ENCODE measurements around the gene H2BK1.

H2BK1 gene

DNA sequence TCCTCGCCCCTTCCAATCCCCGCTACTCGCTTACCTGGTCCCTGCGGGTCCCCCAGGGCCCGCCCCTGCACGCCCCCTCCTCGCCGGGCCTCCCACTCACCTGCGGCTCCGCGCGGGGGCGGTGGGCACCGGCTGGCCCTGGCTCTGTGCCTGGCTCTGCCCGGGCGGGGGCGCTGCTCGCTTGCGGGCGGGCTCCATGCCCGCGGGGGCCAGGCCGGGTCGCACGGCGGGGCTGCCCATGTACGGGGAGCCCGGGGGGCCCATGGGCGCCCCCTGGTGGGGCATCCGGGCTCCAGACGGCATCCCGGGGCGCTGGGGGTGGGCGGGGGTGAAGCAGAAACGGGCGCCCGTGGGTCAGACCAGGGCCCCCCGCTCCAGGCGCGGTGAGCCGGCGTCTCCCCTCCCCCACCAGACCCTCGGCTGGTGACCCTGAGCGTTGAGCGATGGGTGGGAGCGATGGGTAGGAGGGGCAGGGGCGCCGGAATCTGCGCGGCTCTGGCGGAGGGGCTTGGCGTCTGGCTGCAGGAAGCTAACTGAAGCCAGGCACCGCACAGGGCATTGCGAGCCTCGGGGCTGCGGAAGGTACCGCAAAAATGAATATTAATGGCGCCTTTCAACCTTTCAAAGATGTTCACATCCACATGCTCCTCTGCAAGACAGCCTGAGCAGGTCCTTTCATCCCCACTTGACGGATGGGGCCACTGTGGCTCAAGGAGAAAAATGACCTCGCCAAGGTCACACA is 35.2 kb upstream of the H2BK1 start:
- DNase-seq (ENCODE audit: low read depth), result no peak

DNA sequence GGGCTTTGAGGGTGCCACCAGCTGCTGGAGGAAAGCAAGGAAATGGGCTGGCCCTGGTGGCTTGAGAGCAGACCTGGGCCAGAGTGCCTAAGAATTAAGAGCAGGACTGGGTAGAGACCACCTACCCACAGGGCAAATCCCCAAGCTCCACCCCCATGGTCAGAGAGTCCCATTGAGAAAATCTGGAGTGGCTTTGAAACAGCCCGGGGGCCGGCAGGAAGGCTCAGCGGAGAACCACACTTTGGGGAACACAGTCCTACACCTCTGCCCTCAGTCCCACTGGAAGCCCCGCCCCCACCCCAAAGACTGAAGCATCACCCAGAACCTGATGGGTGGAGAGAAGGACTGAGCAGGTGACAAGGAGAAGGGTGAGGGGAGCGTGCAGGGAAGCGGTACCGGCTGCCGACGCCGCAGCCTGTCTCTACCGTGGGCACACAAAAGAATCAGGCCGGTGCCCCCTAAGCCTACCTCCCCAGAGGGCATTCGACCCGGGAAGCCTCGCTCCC is 34.6 kb upstream of the H2BK1 start:
- DNase-seq (ENCODE audit: low read depth), result no peak

DNA sequence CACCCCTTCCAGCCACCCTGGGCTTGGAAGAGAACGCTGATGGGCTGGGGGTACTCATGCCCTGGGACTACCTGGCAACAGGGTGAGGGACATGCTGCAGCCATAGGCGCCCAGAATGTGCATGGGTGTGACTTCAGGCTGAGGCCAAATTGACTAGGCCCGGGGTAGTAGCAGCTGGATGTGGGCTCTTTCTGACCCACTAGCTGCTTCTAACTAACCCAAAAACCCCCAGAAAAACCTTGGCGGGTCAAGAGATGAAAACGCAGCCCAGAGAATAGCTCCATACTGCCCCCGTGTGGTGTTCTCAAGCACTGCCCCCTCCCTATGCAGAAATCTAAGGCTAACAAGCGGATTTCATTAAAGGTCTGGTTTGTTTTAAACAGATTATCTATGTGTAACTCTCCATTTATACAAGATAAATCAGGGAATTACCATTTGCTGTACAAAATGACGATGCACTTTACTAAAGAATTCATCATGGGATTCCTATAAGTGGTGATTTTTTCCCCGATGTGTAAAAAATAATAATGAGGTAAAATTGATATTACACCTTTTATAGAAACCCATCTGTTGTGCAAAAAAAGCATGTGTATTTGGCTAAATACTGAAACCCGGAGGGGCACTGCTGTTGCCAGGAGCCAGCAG is 34.0 kb upstream of the H2BK1 start:
- DNase-seq (ENCODE audit: low read depth), result no peak

DNA sequence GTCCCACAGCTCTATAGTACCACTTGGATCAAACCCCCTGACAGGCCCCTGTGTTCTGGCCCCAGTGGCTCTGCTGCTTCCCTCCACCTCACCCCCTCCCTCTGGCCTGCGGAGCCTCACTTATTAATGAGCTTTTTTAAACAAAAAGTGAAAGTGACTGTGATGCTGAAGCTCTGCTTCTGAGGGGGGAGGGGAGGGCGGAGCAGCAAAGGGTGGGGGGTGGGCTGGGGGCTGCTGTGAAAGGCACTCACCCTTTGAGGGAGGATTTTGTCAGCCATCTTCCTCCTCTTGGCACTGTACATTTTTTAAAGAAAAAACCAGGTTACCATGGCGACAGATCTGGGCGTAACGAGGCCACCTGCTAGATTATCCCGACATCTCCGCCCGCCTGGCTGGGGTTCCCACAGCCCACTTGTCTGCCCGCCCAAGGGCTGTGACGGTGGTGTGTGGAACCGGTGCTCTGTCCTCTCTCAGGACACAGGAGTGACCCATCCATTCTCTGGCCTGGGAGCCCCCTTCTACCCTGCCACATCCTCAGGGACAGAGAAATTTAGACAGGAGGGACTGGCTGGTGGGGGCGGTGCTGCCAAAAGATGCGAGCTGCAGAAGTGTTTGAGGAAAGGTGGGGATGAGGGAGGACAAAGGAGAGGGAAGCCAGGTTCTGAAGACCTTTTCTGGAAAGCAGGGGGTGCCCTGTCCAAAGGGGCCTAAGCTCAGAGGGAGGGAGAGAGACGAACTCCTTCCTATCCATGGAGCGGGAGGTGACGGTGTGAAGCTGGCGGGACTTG is 33.3 kb upstream of the H2BK1 start:
- no peak for DNase-seq (ENCODE audit: low read depth)

DNA sequence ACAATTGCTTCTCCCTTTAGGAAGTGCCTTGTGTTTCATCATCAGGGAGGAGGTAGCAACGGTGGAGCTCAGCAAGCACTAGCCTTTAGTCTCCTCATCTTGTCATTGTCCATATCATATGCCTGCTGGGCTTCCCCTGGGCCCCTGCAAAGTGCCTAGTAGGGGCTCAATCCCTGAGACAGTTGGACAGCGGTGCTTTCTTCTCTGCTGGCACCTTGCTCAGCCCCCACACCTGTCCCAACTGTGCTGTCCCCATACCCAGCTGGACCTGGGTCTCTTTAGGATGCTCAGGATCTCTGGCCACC is 32.7 kb upstream of the H2BK1 start:
- no peak for DNase-seq (ENCODE audit: low read depth)

DNA sequence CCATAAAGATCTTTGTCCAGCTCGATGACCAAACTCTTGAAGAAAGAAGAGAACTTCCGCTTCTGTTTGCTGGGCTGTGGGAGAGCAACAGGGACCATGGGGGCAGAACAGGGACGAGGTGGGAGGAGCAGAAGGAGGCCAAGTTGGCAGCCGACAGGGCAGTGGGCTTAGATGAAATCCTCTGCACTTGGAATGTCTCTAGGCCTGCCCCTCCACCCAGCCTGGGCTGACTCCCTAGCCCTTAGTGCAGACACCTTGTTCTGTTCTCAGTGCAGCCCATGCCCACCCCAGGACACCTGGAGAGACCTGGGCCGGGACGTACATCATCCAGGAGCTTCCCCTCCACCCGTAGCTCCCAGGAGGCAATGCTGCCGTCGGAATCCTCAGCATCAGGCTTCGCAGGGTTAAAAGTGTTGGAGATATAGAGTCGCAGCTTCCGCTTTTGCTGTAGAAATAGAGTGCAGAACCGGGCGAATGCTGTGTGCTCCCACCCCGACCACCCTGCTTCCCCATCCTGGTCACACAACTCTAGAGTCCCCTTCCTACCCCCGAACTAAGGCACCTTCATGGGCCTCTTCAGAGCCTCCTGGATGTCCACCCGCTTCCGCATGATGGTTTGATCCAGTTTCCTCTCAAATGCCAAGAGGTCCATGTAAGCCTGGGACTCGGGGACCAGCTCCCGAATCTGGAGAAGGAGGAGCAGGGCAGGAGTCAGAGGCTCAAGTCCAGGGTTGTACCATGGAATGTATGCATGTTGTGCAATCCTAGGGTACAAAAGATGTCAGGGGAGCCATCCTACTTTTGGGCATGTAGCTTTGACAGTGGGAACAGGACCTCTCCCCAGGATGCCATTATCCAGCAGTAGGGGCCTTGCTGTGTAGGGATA is 32.1 kb upstream of the H2BK1 start:
- DNase-seq (ENCODE audit: low read depth), result no peak

DNA sequence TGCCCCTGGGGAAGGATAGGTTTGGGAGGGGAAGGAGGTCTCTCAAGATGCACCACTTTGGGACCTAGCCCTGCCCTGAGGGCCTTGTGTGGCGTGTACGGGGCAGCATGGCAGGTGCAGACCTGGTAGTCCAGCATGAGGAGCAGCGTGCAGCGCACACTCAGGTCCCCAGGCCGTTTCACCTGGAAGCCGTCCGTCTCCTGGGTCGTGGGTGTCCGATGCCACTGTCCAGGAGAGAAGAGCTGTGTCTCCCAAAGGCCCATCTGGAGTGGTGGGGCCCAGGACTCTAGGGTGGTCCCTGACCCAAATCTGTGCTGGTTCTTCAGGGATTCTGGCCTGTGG is 31.4 kb upstream of the H2BK1 start:
- no peak for DNase-seq (ENCODE audit: low read depth)

DNA sequence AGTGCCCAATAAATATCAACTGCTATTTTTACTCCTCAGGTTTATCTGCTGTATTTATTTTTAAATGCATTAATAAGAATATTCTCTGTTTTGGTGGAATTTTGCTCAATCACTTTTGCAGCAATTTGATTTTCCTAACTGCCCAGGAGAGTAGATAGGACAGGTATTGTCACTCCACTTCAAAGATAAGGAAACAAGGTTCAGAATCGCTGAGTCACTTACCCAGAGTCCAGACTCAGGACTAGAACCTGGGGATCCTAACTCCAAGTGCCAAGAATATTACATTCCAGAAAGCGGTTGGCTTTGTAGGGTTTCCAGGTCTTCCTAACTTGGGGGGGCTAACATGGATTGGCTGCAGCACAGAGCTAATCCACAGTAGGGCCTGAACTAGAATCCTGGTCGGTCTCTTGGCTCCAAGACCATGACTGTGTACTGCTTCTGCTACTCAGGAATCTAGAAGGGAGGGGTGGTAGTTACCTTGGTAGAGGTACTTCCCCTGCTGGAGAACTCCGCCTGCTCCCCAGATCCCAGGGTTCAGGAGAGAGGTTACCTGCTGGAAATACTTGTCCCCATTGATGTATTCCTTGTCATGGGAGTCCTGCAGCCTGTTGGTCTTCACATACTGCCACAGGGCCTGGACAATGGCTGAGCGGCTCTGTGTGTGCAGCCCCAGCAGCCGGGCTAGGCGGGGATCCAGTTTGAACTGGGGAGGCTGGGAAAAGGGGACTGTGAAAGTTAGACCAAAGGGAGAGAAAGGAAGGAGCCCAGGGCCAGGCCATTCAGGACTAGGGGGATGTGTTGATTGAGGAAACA is 30.9 kb upstream of the H2BK1 start:
- no peak for DNase-seq (ENCODE audit: low read depth)

DNA sequence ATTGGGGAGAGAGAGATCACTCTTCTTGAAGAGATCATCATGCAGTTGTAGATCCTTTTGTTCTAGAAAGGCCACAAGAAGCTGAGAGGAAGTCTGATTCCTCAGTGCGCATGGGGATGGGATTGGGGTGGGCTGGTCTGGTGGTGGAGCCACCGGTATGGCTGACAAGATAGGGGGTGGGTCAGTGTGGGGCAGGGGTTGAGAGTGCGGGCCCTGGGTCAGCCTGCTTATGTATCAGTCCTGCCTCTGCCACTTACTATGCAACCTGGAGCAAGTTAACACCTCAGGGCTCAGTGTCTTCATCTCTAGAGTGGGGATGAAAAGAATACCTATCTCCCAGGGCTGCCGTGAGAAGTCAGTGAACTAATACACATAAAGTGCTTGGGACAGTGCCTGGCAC is 30.2 kb upstream of the H2BK1 start:
- DNase-seq (ENCODE audit: low read depth), result no peak

DNA sequence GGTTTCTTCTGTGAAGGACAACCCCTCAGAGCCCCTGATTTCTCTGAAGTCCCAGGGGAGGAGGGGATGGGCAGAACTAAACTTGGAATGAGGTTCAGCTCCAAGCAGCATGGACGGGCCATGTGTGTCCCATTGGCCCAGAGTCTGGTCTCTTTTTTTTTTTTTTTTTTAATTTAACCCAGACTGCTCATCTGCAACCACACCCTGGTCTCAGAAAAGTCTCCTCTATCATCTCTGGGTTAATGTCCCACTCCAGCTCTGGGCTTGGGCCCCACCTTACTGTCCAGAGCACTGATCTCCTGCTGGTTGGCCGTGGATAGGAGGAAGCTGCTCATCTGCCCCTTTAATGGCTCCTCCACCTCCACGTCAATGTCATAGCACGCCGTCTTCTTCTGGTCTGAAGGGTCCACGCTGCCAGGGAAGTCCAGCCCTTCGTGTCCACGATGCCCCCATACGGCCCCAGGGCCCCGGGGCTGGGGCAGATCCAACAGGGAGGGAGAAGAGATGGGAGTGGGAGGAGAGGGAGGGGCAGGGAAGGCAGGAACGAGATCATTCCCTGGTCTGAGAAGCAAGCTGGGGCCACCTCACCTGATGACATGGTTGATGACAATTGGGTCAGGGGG is 29.7 kb upstream of the H2BK1 start:
- no peak for DNase-seq (ENCODE audit: low read depth)

DNA sequence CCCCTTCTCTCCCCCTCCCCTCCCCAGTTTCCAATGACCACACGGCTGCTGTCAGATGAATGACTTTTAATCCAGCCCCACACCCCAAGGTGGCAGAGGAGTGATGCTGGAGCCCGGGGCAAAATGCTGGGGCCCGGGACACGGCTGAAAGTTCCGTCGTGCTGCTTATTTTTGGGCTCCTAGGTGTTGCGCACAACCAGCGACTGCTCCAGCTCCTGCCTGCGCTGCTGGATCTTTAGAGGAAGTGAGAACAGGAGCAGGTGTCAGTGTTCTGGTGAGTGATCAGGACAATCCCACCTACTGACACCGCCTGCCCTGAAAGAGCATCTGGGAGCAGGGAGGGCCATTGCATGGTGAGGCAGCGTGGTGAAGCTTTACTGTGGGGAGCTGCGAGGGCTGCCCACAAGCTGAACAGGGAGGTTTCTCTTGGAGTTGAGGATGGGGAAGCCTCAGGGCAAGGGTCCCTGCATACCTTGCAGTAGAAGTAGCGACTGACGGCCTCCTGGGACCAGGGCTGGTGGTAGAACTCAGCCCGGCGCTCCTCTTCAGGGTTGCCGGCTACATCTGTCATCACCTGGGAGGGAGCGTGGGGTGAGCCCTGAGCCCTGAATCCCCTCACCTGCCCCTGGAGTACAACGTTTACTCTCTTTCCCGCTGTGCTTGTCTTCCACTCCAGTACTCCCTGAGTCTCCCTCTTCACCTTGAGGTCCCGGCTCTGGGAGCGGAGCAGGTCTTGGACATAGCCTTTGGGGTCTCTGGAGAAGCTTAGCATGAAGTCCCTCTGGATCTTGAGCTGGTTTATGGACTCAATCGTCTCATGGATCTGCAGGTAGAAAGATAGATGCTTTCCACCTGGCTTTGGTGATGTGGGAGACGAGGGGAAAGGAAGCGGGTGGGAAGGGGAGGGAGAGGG is 28.9 kb upstream of the H2BK1 start:
- no peak for DNase-seq (ENCODE audit: low read depth)

DNA sequence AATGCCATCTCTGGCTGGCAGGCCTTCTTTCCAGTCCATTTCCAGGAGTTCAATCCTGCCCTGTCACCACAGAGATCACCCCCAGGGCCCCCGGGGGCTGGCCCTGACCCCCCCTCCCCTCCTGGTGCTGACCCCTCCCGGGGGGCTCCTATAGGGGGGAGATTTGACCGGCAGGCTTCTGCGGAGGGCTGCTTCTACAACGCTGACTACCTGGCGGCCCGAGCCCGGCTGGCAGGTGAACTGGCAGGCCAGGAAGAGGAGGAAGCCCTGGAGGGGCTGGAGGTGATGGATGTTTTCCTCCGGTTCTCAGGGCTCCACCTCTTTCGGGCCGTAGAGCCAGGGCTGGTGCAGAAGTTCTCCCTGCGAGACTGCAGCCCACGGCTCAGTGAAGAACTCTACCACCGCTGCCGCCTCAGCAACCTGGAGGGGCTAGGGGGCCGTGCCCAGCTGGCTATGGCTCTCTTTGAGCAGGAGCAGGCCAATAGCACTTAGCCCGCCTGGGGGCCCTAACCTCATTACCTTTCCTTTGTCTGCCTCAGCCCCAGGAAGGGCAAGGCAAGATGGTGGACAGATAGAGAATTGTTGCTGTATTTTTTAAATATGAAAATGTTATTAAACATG is 28.0 kb upstream of the H2BK1 start:
- no peak for DNase-seq (ENCODE audit: low read depth)

DNA sequence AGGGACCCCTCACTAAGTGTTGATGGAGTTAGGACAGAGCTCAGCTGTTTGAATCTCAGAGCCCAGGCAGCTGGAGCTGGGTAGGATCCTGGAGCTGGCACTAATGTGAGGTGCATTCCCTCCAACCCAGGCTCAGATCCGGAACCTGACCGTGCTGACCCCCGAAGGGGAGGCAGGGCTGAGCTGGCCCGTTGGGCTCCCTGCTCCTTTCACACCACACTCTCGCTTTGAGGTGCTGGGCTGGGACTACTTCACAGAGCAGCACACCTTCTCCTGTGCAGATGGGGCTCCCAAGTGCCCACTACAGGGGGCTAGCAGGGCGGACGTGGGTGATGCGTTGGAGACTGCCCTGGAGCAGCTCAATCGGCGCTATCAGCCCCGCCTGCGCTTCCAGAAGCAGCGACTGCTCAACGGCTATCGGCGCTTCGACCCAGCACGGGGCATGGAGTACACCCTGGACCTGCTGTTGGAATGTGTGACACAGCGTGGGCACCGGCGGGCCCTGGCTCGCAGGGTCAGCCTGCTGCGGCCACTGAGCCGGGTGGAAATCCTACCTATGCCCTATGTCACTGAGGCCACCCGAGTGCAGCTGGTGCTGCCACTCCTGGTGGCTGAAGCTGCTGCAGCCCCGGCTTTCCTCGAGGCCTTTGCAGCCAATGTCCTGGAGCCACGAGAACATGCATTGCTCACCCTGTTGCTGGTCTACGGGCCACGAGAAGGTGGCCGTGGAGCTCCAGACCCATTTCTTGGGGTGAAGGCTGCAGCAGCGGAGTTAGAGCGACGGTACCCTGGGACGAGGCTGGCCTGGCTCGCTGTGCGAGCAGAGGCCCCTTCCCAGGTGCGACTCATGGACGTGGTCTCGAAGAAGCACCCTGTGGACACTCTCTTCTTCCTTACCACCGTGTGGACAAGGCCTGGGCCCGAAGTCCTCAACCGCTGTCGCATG is 27.2 kb upstream of the H2BK1 start:
- DNase-seq (ENCODE audit: low read depth), result no peak

DNA sequence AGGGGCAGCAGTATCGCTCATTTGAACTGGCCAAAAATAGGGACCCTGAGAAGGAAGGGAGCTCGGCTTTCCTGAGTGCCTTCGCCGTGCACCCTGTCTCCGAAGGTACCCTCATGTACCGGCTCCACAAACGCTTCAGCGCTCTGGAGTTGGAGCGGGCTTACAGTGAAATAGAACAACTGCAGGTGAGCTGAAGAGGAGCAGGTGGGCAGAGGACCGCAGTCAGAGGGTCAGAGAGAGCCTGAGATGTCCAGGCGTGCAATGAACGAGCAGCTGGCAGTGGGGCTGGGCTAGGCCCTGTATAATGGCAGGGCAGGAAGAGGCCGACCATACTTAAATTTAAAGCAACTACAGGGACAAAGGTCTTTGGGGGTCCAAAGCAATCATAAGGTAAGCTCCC is 26.1 kb upstream of the H2BK1 start:
- no peak for DNase-seq (ENCODE audit: low read depth)

DNA sequence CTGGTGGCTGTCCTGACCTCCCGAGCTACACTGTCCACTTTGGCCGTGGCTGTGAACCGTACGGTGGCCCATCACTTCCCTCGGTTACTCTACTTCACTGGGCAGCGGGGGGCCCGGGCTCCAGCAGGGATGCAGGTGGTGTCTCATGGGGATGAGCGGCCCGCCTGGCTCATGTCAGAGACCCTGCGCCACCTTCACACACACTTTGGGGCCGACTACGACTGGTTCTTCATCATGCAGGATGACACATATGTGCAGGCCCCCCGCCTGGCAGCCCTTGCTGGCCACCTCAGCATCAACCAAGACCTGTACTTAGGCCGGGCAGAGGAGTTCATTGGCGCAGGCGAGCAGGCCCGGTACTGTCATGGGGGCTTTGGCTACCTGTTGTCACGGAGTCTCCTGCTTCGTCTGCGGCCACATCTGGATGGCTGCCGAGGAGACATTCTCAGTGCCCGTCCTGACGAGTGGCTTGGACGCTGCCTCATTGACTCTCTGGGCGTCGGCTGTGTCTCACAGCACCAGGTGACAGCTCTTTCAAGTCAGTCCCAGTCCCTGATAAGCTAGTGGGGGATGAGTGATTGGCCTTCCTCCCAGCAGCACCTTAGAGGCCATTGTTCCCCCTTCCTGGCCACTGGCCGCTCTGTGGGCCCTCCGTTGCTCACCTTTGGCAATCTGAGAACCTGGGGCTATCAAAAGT is 25.0 kb upstream of the H2BK1 start:
- no peak for DNase-seq (ENCODE audit: low read depth)

DNA sequence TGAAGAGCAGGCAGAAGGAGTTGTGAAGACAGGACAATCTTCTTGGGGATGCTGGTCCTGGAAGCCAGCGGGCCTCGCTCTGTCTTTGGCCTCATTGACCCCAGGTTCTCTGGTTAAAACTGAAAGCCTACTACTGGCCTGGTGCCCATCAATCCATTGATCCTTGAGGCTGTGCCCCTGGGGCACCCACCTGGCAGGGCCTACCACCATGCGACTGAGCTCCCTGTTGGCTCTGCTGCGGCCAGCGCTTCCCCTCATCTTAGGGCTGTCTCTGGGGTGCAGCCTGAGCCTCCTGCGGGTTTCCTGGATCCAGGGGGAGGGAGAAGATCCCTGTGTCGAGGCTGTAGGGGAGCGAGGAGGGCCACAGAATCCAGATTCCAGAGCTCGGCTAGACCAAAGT is 23.5 kb upstream of the H2BK1 start:
- DNase-seq (ENCODE audit: low read depth), result no peak

DNA sequence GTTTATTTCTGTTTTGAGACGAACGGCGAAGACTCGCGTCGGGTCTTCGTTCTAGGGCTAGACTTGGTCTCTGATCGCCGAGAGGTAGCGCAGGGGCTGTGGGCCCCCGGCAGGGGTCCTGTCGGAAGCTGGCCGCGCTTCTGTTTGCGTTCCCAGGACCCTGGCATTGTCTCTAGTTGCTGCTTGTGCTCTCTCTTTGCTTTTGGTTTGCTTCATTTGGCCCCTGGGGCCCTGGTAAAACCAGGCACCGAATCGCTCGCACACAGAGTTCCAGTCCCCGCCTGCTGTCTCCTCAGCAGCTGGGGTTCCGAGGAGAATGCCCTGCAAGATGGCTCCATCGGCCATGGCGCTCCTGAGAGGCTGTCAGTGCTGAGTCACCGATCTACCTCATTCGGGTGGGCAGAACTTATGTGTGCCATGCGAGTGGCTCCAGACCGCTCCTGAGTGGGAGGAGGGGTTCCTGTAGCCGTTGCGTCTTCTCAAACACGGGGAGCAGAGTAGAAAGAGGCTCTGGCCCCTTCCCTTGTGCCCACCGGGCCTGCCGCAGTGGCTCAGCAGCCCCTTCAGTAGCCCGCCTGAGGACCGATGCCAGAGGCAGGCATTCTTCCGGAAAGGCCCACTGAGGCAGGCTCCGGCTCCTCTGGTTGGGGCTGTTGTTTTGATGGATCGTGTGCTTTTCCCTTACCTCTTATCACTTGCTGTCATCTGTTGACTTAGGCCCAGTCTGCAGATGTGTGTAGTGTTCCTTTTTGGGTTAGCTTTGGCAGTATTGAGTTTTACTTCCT is 22.8 kb upstream of the H2BK1 start:
- DNase-seq (ENCODE audit: low read depth), result peak; percentile 50
